GM19468 (cell line): ENCODE measurements around the gene SECISBP2.
A peak's percentile ranks its signal among the peaks of the same experiment; 100 is the strongest.
"Not testable (repeated sequence)": the region's sequence is repeated elsewhere in the genome, so short reads cannot be mapped to it uniquely, and the experiment has no call there.

ENCODE experiments used
- ATAC-seq: cut with Tn5 transposase; IDR thresholded peaks from one replicate; pipeline ENCODE4 v1.9.1; 2021; ENCODE audit warnings: mild to moderate bottlenecking, moderate library complexity, moderate number of reproducible peaks; ENCODE audit not compliant: unreplicated experiment; ENCODE audit errors: extremely low read depth

SECISBP2 gene

DNA sequence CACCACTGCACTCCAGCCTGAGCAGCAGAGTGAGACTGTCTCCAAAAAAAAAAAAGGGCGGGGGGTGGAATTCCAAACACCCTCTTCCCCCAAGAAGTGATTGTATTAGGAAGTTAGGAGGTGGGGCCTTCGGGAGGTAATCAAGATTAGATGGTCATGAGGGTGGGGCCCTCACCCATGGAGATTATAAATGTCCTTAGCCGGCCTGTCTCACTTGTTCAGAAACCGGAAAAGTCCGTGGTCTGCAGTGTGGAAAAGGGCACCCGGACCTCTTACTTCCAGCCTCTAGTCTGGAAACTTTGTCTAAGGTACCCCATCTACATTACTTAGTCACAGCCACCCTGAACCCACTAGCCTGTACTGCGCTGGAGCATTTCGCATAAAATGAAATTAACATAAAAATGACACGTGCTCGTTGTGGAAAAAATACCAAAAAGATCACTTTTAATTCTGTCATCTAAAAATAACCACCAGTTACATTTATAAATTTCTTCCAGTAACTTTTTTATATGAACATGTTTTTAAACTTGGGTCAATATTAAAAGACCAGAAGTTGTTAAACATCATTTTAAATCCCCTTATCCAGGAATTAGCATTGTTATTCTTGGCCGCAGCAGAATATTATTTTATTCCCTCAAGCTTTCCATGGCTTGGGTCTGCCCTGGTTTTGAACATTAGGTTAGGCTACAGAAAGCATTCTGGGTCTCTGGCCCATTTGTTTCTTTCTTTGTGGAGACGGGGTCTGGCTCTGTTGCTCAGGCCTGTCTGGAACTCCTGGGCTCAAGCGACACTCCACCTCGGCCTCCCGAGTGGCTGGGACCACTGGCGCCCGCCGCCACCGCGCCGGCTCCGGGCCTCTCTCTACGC lies 8.5 kb upstream of the SECISBP2 start:
- ATAC-seq, result no peak

DNA sequence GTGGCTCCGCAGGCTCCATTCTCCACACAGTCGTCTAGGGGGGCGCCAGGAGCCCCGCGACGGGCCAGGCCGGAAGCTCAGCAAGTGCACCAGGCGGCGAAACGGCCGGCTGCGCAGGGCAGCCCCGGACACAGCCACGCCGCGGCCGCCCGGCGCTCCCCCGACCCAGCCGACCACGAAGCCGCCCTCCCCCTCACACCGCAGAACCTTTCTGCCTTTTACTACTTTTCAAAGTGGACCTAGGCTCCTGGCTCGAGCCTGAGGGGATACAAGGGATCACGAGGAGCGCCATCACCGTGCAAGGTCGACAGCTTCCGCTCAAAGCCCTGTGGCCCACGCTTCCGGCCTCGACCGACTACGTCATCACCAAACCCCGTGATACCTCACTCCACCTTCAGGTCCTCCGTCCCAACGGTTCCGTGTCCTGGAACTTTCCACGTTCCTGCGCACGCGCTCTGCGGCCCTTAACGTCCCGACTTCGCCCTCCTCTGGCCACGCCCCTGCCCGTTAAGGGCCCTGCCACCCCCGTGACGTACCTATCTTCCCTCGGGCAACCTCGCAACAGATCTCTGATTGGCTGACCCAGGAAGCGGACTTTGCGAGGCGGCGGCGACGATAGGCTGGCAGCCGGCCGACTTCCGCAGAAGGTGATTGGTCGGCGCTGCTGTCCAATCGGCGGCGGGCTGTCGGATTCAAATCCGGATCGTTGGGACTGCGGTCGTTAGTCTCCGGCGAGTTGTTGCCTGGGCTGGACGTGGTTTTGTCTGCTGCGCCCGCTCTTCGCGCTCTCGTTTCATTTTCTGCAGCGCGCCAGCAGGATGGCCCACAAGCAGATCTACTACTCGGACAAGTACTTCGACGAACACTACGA lies 7.6 kb upstream of the SECISBP2 start, which contains the start of gene CKS2:
TSS of gene CKS2 (plus strand) at position 721 of the 871 bp plus-strand sequence. CDS start at position 819, 98 bp downstream.
- peak; percentile 92 for ATAC-seq

DNA sequence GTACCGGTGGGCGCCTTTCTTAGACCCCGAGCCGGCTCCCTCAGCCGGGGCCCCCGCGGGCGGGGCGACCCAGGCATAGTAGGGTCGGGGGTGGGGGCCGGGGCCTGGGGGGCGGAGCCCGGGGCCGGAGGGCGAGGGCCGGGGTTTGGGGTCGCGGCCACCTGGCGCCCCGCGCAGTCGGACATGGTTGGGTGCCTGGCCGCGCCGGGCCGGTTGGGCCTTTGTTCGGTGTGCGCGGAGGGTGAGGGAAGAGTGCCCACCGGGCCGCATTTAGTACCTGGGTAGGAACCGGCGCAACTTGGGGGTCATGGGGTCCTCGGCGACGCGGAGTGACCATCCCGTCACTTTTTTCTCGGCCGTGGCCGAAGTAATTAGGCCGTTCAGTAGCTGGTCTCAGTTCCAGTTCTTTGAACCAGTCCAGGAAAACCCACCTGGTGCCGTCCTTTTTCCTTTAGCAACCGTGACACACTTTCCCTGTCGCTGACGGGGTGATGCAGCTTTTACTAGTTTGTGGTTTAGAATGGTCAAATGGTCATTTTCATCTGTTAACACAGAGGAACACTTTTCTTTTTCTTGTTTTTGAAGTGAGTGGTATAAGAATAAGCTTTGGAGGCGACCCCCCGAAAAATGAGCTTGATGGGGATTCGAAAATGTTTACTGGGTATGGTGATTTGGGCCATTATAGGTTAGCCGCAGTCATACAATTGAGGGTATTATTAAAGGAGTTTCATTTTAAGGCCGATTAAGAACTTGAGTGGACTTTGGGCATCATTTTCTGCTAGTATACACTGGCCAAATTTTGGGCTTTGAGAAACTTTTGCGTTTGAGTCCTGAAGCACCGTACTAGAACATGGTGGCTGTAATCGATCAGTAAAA lies 6.7 kb upstream of the SECISBP2 start:
- no peak for ATAC-seq

DNA sequence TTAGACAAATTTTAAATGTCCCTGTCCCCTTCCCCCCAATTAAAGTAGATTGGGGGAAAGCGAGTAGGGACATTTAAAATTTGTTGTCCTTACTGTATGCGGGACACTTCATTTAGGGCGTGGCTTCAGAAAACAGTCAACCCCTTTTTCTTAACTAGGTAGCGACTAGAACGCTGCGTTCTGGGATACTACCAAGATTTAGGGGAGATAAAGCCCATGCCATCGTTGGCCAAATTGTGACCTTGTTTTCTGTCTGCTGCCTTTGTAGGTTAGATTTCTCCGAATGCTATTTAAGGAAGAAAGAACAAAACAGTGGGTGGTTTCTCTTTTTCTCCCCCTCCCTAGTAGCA lies 6.1 kb upstream of the SECISBP2 start:
- no peak for ATAC-seq

DNA sequence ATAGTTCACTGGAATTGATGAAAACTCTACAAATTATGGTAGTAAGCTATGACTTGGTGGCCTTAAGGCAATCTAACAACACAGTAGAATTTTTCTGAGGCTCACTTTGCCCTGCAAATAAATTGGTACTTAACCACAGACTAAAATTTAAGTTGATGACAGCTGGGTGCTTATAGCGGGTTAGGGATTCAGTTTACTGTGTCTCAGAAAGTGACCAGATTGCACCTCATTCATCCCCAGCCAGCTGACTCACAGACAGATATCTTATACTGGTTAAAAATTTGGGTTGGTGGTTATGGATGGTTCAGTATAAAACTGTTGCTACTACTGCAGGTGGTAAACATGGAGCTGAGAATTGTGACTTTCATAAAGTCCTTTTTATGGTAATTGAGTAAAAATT lies 4.5 kb upstream of the SECISBP2 start:
- no peak for ATAC-seq

DNA sequence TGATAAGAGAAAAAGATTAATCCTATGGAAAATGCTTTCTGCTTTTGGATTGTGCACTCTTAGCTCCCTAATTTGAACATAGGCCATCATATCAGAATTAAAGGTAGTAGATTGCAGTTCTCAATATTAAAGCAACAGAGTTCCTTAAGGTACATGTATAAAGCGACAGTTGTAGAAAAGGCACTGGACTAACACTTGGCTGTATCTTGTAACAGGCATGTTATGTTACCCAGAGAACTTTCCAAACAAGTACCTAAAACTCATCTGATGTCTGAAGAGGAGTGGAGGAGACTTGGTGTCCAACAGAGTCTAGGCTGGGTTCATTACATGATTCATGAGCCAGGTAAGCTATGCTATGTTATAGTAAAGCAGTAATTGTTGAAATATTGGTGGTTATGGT lies 3.3 kb upstream of the SECISBP2 start:
- ATAC-seq, result no peak

DNA sequence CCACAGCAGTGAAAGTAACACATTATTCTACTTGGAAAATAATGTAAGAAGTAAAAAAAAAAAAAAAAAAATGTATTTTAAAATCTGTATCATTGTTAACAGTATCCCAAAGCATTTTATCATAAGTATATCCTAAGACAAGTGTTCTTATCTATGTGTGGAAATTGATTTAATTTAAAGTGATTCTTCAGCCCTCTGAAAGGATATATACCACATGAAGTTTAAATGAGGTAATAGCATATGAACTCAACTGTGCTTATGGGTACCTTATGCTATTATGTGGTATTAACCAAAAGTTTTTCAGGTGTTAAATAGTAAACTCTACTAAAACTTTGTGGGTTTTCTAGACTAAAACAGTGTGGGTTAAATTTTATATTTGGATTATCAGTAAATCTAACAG lies 2.8 kb upstream of the SECISBP2 start:
- no peak for ATAC-seq

DNA sequence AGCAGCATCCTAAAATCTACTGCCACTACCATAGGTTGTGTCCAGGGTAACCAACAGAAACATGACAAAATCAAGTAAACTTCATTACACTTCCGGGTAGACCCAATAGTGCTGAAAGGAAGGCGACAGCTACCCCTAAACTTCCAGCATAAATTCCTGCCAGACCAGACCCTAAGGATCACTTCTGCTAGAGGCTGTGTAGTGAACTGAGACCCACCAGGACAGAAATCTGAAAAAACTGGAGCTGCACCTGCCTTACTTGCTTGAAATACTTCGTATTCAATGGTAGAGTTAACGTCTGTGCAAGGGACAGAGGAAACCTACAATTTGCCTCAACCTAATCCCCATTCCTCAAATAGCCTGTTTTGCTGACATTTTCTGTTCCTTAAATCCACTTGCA lies 1.0 kb upstream of the SECISBP2 start:
- ATAC-seq, result no peak

DNA sequence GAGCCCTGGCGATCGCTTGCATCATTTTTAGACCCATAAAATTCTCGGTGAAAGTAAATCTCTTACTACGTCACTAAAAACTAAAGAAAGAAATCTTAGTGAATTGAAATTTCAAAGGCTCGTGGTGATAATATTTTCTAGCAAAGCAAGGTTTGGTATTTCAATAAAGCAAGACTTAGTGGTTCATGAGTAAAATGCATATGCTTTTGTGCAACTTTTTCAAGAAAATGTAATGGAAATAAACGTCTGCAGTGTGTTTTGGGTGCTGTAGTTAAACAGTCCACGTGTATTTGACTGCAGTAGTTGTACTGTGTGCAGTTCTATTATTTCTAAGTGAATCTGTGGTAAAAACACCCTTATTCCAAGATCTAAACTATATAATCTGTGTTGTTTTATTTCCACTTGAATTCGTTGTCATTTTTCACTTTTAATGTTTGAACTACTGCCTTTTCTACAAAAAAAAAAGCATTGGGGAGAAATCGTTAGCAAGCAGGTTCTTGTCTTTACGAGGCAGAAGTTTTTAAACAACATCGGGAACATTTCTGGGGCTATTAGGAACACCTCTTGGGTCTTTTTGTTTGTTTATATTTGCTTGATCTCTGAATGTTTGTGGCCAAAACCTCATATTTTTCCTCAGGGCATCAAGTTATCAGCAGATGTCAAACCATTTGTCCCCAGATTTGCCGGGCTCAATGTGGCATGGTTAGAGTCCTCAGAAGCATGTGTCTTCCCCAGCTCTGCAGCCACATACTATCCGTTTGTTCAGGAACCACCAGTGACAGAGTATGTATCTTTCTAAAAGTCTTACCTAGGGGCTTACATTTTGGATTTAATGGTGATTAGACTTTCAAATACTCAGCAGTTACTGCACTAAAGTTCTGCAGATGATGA lies 960 bp downstream of the SECISBP2 start:
- no peak for ATAC-seq

DNA sequence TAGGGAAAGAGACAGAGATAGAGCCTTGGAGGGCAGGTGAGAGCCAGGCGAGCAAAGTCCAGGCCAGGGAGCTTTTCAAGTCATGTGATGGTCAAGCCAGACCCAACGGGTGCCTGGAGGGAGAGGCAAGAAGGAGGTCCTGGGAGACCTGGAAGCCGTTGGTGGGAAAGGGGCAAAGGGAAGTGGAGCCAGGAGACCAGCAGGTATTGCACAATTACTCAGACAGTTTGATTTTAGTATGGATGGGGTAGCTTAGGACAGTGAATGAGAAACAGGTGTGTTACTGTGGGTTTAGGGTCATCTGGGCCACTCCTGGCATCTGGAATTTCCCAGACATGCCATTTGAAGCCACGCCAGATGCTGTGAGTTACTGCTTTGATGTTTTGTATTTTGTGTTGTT lies 5.1 kb downstream of the SECISBP2 start:
- no peak for ATAC-seq

DNA sequence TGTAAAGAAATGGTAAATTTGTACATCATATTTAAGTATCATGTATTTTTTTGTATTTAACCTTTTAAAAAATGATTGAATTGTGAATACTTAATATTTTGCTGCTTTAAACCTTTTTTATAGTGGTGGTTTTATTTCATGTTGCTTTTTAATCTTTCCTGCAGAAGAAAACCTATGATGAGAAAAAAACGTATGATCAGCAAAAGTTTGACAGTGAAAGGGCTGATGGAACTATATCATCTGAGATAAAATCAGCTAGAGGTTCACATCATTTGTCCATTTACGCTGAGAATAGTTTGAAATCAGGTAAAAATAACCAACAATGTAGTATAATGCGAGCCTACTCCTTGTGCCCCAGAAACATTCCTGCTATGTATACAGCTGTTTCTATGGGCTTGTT lies 7.4 kb downstream of the SECISBP2 start:
- no peak for ATAC-seq

DNA sequence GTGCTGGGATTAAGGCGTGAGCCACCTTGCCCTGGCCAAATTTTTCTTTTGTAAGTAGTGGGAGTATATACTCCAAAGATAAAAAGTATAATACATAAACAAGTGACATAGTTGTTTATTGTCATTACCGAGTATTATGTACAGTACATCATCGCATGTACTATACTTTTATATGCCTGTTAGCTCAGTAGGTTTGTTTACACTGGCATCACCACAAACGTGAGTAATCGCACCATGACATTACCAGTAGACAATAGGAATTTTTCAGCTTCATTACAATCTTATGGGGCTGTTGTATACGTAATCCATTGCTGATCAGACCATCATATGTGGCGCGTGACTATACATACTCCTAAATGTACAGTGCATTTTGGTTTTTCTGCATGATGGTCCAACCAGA lies 9.8 kb downstream of the SECISBP2 start:
- ATAC-seq, result no peak

DNA sequence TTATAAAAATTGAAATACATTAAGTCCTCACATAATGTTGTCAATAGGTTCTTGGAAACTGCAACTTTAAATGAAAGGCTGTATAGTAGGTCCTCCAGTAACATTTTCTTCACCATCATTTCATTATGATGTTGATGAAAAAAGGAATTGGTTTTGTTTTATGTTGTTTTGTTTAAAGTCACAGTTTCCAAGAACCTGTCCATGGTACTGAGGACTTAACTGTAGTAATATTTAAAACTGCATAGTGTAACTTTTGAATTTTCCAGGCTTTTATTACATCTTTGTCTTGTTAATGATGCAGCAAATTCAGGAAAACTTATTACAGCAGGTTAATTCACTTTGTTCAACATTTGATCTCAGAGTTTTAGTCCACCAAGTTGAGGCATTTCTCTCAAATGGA lies 11.6 kb downstream of the SECISBP2 start:
- no peak for ATAC-seq

DNA sequence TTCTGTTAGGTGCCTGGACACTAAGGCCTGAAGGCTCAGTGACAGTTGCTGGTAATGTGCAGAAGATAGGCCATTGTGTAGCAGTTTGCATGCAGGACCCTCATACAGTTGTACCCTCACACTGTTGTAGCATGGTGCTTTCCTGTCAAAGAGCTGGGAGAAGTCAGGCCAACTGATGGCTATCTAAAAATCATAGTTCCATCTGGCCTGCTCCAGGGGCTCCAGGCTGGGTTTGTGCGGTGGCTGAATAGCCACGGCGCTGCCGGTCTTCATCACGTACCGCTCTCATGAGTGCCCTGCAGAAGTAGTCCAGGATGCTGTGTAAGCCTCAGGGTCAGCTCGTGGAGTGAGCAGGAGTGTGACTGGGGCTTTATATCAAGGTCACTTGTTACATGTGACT lies 12.2 kb downstream of the SECISBP2 start:
- ATAC-seq, result no peak

DNA sequence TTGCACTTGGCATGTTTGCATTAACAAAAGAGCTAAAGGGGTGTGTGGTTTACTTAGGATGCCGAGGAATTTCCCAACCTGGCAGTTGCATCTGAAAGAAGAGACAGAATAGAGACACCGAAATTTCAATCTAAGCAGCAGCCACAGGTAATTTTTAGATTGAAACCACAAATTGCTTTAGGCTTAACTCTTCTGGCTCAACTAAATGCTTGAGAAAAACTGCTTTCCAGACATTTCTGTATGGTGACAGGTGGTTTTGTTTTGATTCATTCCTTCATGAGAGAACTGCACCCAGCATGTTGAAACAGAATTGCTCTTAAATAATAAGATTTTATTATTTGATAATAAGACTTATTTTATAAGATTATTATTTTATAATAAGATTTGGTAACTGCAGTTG lies 21.5 kb downstream of the SECISBP2 start:
- no peak for ATAC-seq

DNA sequence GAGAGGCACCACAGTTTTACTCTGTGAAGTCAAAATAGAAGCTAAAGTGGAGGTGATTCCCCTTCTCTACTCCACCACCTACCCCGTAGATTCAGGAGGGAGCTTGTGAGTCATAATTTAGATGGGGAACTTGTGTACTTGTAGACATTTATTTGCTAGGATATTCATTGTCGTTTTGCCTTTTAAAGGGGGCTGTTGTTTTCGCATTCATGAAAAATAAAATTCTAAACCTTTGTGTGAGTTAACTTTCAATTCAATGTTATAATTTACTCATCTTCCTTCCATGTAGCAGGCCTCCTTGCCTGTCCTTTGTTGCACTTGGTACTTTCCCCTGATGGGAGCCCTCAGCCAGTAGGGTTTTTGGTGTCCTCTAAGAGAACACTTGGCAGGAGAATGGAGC lies 22.0 kb downstream of the SECISBP2 start:
- ATAC-seq, result no peak

DNA sequence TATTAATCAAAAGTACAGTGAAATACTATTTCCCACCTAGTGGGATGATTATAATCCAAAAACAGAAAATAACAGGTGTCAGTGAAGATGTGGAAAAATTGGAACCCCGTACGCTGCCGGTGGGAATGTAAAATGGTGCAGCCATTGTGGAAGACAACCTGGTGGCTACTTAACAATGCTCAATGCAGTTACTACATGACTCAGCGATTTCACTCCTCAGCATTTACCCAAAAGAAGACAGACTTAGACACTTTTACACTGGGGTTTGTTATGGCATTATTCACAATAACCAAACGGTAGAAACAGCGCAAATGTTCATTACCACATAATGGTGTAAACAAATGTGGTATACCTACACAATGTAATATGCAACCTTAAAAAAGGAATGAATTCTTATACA lies 23.9 kb downstream of the SECISBP2 start:
- no peak for ATAC-seq

DNA sequence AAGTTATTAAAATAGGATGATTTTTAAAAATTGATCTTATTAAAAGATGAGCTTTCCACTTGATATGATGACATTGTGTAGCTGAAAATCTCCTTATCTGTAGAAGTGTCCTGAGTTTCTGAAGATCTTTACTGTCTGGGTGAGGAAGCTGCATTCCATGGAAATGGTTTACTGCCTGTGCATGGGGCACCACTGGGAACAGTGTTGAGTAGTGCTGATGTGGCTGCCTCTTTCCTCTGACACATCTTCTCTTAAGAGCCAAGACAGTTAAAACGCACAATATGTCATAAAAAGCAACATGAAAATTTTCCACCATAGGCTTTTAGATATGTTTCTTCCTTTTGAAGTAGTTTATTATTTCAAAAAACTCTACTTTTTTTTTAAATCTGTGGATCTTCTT lies 24.6 kb downstream of the SECISBP2 start:
- no peak for ATAC-seq

DNA sequence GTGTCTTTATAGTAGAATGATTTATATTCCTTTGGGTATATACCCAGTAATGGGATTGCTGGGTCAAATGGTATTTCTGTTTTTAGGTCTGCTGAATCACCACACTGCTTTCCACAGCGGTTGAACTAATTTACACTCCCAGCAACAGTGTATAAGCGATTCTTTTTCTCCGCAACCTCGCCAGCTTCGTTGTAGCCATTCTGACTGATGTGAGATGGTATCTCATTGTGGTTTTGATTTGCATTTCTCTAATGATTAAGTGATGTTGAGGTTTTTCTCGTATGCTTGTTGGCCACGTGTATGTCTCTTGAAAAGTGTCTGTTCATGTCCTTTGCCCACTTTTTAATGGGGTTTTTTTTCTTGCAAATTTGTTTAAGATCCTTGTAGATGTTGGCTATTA lies 25.5 kb downstream of the SECISBP2 start:
- ATAC-seq, result not testable (repeated sequence)
